Stimulated activated naive CD8-positive, alpha-beta T cell treated with anti-CD3 and anti-CD28 coated beads, Interleukin-15, Interleukin-2, amounts not matched to agents 100 ng/mL and 50 ng/mL, for 24 hours (primary cell): ENCODE results near the gene KIAA1958.
A peak's percentile ranks its signal among the peaks of the same experiment; 100 is the strongest.

Source experiments
- H3K27ac Mint-ChIP-seq: one replicate; pipeline ENCODE4 v1.8.0; 2021; ENCODE audit warnings: mild to moderate bottlenecking, mixed read lengths
- H3K27me3 Mint-ChIP-seq: one replicate; pipeline ENCODE4 v1.8.0; 2021; ENCODE audit warnings: mixed read lengths
- H3K36me3 Mint-ChIP-seq: one replicate; pipeline ENCODE4 v1.8.0; 2021; ENCODE audit warnings: low read depth, mixed read lengths
- H3K4me1 Mint-ChIP-seq: one replicate; pipeline ENCODE4 v1.8.0; 2021; ENCODE audit warnings: low read depth, mixed read lengths
- H3K4me3 Mint-ChIP-seq: one replicate; pipeline ENCODE4 v1.8.0; 2021; ENCODE audit warnings: mild to moderate bottlenecking, mixed read lengths
- H3K9me3 Mint-ChIP-seq: one replicate; pipeline ENCODE4 v1.8.0; 2021; ENCODE audit warnings: mixed read lengths

The KIAA1958 gene

GRCh38 chr9:112486221-112487007 is at the start of gene KIAA1958:
Gene KIAA1958, plus strand, starts transcription at chr9:112486827. Its CDS starts 87,254 bp downstream, at chr9:112574081.
- Mint-ChIP-seq H3K9me3 (no peaks in the 10 kb centered on the region), H3K4me1 (peaks cover 44% of the 10 kb centered on the region), H3K27ac (peak within 1 kb of the TSS; percentile 96), H3K36me3 (peaks cover 8% of the 10 kb centered on the region), H3K27me3 (no peaks in the 10 kb centered on the region), H3K4me3 (peak within 1 kb of the TSS; percentile 98)

GRCh38 chr9:112437406-112437805 is 49.2 kb upstream of the KIAA1958 start:
- no peaks in the 10 kb centered on the region for H3K4me1 Mint-ChIP-seq
- no peaks in the 10 kb centered on the region for H3K9me3 Mint-ChIP-seq
- H3K27me3 Mint-ChIP-seq: no peaks in the 10 kb centered on the region
- H3K27ac Mint-ChIP-seq: no peak overlapping the region
- H3K36me3 Mint-ChIP-seq: peaks cover 12% of the 10 kb centered on the region
- no peak overlapping the region for H3K4me3 Mint-ChIP-seq

DNA sequence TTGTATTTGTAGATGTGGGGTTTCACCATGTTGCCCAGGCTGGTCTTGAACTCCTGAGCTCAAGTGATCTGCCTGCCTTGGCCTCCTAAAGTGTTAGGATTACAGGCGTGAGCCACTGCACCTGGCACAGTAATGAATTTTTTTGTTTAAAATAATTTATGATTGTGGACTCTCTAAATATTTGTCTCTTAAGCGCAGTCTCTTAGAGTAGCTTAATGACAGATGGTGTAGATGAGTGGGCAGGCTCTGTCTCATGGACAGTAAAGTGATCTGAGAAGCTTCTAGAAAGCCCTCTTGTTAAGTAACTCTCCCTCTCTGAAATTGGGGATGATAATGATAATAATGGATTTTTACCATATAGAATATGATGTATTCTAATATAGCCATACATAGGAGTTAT is 47.5 kb upstream of the KIAA1958 start:
- Mint-ChIP-seq H3K36me3 (peaks cover 8% of the 10 kb centered on the region), H3K9me3 (no peaks in the 10 kb centered on the region), H3K27ac (no peak overlapping the region), H3K4me3 (no peak overlapping the region), H3K27me3 (no peaks in the 10 kb centered on the region), H3K4me1 (no peaks in the 10 kb centered on the region)

DNA sequence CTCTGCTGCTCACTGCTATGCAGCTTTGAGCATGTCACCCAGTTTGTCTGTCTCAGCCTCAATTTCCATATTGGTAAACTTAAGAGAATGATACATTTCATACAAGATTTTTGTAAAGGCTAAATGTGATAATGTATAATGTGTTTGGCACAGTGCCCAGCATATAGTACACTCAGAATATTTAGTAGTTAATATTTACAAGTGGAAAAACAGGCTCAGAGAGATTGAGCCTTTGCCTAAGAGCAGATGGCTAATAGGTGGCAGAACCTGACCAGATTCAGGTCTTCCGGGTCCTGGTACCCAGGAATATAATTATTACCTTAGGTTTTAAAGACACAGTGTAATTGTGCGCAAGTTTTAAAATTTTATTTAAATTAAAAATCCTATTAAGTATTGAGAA is 46.8 kb upstream of the KIAA1958 start:
- H3K4me3 Mint-ChIP-seq: no peak overlapping the region
- peaks cover 4% of the 10 kb centered on the region for H3K36me3 Mint-ChIP-seq
- no peaks in the 10 kb centered on the region for H3K9me3 Mint-ChIP-seq
- no peaks in the 10 kb centered on the region for H3K4me1 Mint-ChIP-seq
- no peaks in the 10 kb centered on the region for H3K27me3 Mint-ChIP-seq
- no peak overlapping the region for H3K27ac Mint-ChIP-seq

DNA sequence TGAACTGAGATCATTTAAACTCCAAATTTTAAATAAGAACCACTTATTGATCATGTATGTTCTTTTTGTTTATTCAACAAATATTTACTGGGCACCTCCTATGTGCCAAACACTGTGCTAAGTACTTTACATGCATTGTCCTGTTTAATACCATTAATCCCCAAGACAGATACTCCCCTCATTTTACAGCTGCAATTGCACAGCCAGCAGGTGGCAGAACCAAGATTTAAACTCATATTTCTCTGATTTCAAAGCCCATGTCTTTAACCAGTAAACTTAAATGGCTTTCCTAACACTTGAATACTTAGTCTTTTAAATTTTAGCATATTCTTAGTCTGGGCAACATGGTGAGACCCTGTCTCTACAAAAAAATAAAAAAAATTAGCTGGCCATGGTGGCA is 43.4 kb upstream of the KIAA1958 start:
- H3K9me3 Mint-ChIP-seq: no peaks in the 10 kb centered on the region
- peaks cover 17% of the 10 kb centered on the region for H3K4me1 Mint-ChIP-seq
- peaks cover 4% of the 10 kb centered on the region for H3K36me3 Mint-ChIP-seq
- no peaks in the 10 kb centered on the region for H3K27me3 Mint-ChIP-seq
- no peak overlapping the region for H3K27ac Mint-ChIP-seq
- H3K4me3 Mint-ChIP-seq: no peak overlapping the region

DNA sequence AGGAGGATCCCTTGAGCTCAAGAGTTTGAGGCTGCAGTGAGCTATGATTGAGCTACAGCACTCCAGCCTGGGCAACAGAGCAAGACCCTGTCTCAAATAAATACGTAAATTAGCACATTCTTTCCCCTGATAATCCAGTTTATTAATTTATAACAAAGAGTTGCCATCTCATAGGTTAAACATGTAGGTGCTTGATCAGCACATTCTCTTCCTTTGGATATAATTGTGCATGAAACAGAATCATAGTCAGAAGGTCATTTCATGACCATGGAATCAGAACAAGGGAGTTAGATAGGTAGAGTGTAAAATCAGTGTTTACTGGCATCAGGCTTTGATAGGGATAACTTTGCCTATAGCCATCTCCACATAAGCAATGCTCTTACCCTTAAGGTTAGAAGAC is 43.0 kb upstream of the KIAA1958 start:
- Mint-ChIP-seq H3K9me3 (no peaks in the 10 kb centered on the region), H3K36me3 (peaks cover 4% of the 10 kb centered on the region), H3K27me3 (no peaks in the 10 kb centered on the region), H3K27ac (no peak overlapping the region), H3K4me3 (no peak overlapping the region), H3K4me1 (peaks cover 17% of the 10 kb centered on the region)

- Mint-ChIP-seq H3K27ac (no peak overlapping the region), H3K4me3 (no peak overlapping the region), H3K4me1 (peaks cover 17% of the 10 kb centered on the region)
These were observed 41.4 kb upstream of the KIAA1958 start for GRCh38 chr9:112445196-112445595.

GRCh38 chr9:112446080-112446479 is 40.5 kb upstream of the KIAA1958 start:
- peaks cover 2% of the 10 kb centered on the region for H3K36me3 Mint-ChIP-seq
- H3K27ac Mint-ChIP-seq: no peak overlapping the region
- no peaks in the 10 kb centered on the region for H3K9me3 Mint-ChIP-seq
- no peaks in the 10 kb centered on the region for H3K27me3 Mint-ChIP-seq
- no peak overlapping the region for H3K4me3 Mint-ChIP-seq
- H3K4me1 Mint-ChIP-seq: peaks cover 17% of the 10 kb centered on the region

More at GRCh38 chr9:112445196-112445595, 41.4 kb upstream of the KIAA1958 start:
- Mint-ChIP-seq H3K27me3 (no peaks in the 10 kb centered on the region), H3K9me3 (no peaks in the 10 kb centered on the region), H3K36me3 (peaks cover 4% of the 10 kb centered on the region)

- H3K4me3 Mint-ChIP-seq: no peak overlapping the region
- no peak overlapping the region for H3K27ac Mint-ChIP-seq
These were observed 40.1 kb upstream of the KIAA1958 start for GRCh38 chr9:112446526-112446925.

GRCh38 chr9:112447283-112447761 is 39.3 kb upstream of the KIAA1958 start:
- Mint-ChIP-seq H3K9me3 (no peaks in the 10 kb centered on the region), H3K4me3 (no peak overlapping the region), H3K36me3 (no peaks in the 10 kb centered on the region), H3K27me3 (no peaks in the 10 kb centered on the region), H3K4me1 (peaks cover 17% of the 10 kb centered on the region), H3K27ac (no peak overlapping the region)

More at GRCh38 chr9:112446526-112446925, 40.1 kb upstream of the KIAA1958 start:
- Mint-ChIP-seq H3K27me3 (no peaks in the 10 kb centered on the region), H3K4me1 (peaks cover 17% of the 10 kb centered on the region), H3K9me3 (no peaks in the 10 kb centered on the region), H3K36me3 (no peaks in the 10 kb centered on the region)

GRCh38 chr9:112462855-112463254 is 23.8 kb upstream of the KIAA1958 start:
- no peak overlapping the region for H3K4me3 Mint-ChIP-seq
- H3K9me3 Mint-ChIP-seq: no peaks in the 10 kb centered on the region
- H3K4me1 Mint-ChIP-seq: no peaks in the 10 kb centered on the region
- peaks cover 38% of the 10 kb centered on the region for H3K36me3 Mint-ChIP-seq
- H3K27me3 Mint-ChIP-seq: no peaks in the 10 kb centered on the region
- H3K27ac Mint-ChIP-seq: no peak overlapping the region

DNA sequence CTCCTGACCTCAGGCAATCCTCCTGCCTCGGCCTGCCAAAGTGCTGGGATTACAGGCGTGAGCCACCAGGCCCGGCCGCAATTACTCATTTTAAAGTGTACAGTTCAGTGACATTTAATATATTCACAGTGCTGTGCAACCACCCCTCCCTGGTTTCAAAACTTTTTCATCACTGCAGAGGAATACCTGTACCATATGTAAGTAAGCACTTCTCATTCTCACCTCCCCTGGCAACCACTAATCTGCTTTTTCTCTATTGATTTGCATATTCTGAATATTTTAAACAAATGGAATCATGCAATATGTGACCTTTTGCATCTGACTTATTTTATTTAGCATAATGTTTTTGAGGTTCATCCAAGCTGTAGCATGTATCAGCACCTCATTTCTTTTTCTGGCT is 21.3 kb upstream of the KIAA1958 start:
- Mint-ChIP-seq H3K4me1 (no peaks in the 10 kb centered on the region), H3K27ac (no peak overlapping the region)

GRCh38 chr9:112472996-112473395 is 13.6 kb upstream of the KIAA1958 start:
- Mint-ChIP-seq H3K27ac (no peak overlapping the region), H3K27me3 (no peaks in the 10 kb centered on the region), H3K36me3 (peaks cover 13% of the 10 kb centered on the region), H3K9me3 (no peaks in the 10 kb centered on the region), H3K4me1 (no peaks in the 10 kb centered on the region), H3K4me3 (no peak overlapping the region)

More for the DNA sequence above, 21.3 kb upstream of the KIAA1958 start:
- Mint-ChIP-seq H3K27me3 (no peaks in the 10 kb centered on the region), H3K36me3 (peaks cover 31% of the 10 kb centered on the region), H3K4me3 (no peak overlapping the region), H3K9me3 (no peaks in the 10 kb centered on the region)

DNA sequence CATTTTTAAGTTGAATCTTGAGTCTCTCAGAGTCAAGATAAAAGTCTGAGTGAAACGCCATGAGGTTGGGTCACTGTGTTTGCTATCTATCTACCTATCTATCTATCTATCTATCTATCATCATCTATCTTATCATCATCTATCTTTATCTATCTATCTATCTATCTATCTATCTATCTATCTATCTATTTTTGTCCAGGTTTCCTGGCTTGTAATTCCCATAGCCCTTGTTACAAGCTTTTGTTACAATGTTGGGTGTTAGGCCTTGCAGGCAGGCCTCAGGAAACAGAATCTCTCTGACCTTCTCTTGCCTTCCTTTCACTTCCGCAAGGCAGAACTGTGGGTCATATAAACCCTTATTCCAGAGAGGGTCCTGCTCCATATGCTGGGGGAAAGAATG is 12.6 kb upstream of the KIAA1958 start:
- Mint-ChIP-seq H3K27me3 (no peaks in the 10 kb centered on the region), H3K9me3 (peaks cover 3% of the 10 kb centered on the region), H3K27ac (no peak overlapping the region), H3K4me1 (no peaks in the 10 kb centered on the region), H3K4me3 (no peak overlapping the region), H3K36me3 (peaks cover 8% of the 10 kb centered on the region)

GRCh38 chr9:112475318-112475717 is 11.3 kb upstream of the KIAA1958 start:
- H3K27me3 Mint-ChIP-seq: no peaks in the 10 kb centered on the region
- H3K9me3 Mint-ChIP-seq: peaks cover 3% of the 10 kb centered on the region
- H3K4me3 Mint-ChIP-seq: no peak overlapping the region
- H3K36me3 Mint-ChIP-seq: peaks cover 8% of the 10 kb centered on the region
- H3K27ac Mint-ChIP-seq: no peak overlapping the region
- no peaks in the 10 kb centered on the region for H3K4me1 Mint-ChIP-seq

DNA sequence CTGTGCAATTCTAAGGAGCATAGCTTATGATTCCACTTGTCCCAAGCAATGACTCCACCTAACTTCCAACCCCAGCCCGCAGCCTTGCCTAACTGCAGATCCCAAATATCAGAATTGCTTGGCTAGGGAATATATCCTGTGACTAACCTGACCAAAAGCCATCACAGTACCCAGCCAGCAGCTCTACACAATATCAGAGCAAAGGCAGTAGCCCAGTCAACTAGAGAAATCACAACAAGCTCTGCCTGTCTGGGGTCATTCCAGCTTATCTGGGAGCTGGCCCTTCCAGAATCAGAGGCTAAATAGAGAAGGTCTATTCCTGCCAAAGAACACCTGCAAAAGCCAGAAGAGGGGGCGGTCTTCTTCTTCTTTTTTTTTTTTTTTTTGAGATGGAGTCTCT is 9.3 kb upstream of the KIAA1958 start:
- H3K27me3 Mint-ChIP-seq: no peaks in the 10 kb centered on the region
- no peak overlapping the region for H3K4me3 Mint-ChIP-seq
- no peaks in the 10 kb centered on the region for H3K4me1 Mint-ChIP-seq
- peaks cover 8% of the 10 kb centered on the region for H3K36me3 Mint-ChIP-seq
- H3K9me3 Mint-ChIP-seq: peaks cover 3% of the 10 kb centered on the region
- H3K27ac Mint-ChIP-seq: no peak overlapping the region
